Dedifferentiated amniotic fluid mesenchymal stem cell (primary cell): ENCODE data around the gene CHEK2.
"Not testable (repeated sequence)": the region's sequence is repeated elsewhere in the genome, so short reads cannot be mapped to it uniquely, and the experiment has no call there.

Experiments used
- DNase-seq: peaks from one replicate; pipeline ENCODE4 v3.0.0-alpha.2; 2016; ENCODE audit errors: extremely low spot score

CHEK2 gene

GRCh38 chr22:28741200-28741784 is 328 bp downstream of the CHEK2 start:
- DNase-seq = no peak

DNA sequence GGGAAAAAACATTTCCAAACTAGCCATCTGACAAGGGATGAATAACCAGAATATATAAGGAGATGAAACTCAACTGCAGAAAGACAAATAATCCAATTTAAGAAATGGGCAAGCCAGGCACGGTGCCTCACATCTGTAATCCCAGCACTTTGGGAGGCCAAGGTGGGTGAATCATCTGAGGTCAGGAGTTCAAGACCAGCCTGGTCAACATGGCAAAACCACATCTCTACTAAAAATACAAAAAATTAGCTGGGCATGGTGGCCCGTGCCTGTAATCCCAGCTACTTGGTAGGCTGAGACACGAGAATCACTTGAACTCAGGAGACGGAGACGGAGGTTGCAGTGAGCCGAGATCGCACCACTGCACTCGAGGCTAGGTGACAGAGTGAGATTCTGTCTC is 2.7 kb downstream of the CHEK2 start:
- DNase-seq = not testable (repeated sequence)

DNA sequence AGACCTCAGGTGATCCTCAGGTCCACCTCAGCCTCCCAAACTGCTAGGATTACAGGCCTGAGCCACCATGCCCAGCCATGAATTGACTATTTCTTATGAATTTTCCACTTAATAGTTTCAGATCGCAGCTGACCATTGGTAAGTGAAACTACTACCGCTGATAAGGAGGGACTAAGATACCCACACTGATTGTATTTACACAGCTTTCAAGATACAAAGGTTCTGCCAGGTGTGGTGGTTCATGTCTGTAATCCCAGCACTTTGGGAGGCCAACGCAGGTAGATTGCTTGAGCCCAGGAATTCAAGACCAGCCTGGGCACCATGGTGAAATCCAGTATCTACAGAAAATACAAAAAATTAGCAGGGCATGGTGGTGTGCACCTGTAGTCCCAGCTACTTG is 3.9 kb downstream of the CHEK2 start:
- no peak for DNase-seq

DNA sequence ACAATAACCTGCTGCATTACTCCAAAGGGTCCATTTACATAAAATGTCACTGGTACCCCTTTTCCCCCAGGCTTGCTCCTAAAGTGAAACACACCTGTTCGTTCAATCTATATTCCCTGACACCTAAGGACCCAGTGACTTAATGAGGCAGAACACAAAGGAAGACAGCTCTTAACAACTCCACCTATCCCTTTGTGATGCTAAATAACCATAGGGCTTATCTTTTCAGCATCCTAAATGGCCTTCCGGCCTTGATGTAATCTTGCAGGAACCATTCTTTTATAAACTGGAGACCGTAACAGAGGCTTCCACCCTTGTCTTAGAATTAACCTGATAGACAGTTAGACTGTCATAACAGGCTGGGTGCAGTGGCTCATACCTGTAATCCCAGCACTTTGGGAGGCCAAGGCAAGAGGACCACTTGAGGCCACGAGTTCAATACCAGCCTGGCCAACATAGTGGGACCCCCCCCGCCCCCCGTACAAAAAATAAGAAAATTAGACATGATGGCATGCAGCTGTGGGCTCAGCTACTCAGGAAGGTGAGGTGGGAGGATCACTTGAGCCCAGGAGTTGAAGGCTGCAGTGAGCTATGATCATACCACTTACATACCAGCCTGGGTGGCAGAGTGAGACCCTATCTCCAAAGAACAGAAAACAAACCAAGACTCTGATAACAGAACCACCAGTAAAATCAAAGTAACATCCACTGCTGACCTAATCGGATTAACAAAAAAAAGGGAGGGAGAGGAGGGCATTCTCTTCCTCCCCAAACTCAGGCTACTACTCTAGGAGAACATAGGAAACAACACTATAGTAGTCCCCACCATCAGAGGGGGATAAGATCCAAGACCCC is 5.1 kb downstream of the CHEK2 start:
- DNase-seq = no peak

DNA sequence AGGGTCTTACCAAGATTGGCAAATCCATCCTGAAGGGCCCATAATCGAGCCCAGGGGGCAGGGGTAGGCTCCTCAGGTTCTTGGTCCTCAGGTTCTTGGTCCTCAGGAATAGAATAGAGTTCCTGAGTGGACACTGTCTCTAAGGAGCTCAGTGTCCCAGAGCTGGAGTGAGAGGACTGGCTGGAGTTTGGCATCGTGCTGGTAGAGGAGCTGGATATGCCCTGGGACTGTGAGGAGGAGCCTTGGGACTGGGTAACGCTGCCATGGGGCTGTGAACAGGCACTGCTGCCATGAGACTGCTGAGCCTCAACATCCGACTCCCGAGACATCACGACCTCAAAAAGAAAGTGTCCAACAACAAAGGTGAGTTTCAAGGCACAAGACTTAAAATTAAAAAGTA is 7.2 kb downstream of the CHEK2 start:
- DNase-seq = no peak

DNA sequence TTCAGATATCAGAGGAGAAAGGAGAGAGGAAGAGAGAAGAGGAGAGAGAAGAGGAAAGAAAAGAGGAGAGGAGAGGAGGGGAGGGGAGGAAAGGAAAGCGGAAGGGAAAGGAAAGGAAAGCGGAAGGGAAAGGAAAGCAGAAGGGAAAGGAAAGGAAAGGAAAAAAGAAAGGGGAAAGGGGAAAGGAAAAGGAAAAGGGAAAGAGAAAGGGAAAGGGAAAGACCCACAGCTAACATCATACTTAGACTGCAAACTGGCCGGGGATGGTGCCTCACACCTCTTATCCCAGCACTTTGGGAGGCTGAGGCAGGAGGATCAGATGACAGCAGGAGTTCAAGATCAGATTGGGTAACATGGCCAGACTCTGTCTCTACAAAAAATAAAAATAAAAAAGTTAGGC is 11.4 kb downstream of the CHEK2 start:
- no peak for DNase-seq

GRCh38 chr22:28728621-28729313 is 12.9 kb downstream of the CHEK2 start:
- no peak for DNase-seq

GRCh38 chr22:28728002-28728401 is 13.6 kb downstream of the CHEK2 start:
- DNase-seq = no peak

GRCh38 chr22:28718044-28718443 is 23.6 kb downstream of the CHEK2 start:
- no peak for DNase-seq

- DNase-seq = no peak
Observed at GRCh38 chr22:28716686-28717085, 24.9 kb downstream of the CHEK2 start.

- no peak for DNase-seq
Observed at GRCh38 chr22:28715611-28716010, 26.0 kb downstream of the CHEK2 start.

DNA sequence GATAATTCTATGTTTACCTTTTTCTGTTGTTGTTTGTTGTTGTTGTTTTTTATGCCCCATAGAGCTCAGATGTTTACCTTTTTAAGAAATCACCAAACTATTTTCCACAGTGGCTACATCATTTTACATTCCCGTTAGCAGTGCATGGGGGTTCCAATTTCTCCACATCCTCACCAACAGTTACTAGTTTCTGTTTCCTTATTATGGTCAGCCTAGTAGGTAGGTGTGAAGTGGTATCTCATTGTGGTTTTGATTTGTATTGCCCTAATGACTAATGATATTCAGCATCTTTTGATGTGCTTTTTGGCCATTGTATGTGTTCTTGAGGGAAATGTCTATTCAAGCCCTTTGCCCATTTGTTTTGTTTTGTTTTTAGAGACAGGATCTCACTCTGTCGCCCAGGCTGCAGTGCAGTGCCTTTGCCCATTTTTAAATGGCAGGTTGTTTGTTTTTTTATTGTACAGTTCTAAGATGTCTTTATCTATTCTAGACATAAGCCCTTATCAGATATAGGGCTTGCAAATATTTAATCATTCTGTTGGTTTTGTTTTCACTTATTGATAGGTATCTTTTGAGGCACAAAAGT is 27.5 kb downstream of the CHEK2 start:
- no peak for DNase-seq

DNA sequence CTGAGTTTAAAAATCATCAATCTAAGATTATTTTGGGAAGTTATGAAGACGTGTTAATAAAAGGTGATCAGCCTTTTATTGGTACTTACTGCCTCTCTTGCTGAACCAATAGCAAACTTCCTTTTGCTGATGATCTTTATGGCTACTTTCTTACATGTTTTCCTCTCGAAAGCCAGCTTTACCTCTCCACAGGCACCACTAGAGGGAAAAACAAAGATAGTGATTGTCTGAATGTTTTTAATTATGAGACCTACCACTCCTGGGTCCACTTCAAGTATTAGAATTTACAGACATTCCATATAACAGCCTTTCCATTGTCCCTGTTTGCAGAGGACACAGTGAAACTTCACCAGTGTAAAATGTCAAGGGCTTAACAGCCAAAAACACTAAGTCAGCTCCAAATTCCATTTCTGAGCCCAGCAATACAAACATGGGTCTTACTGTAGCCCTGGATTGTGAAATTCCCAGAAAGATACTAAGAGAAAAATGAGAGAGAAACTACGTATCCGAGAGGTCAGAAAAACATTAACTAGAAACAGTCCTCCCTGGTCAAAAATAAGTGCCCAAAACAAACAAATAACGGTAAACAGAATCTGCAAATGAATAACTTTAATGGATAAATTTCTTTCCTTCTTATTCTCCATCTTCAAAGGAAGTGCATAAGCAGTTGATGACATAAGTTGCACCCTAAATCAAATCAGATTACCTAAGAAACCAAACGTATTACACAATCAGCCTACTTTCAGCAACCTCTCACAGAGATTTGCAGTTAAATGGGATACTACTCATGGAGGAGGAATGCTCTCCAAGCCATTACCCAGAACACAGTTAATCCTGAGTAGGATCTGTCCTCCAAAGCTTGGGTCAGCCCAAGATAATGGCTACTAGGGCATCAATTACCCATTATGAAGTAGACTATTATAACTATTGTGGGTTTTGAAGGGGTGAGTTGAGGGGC is 29.5 kb downstream of the CHEK2 start:
- DNase-seq = peak; percentile 95

DNA sequence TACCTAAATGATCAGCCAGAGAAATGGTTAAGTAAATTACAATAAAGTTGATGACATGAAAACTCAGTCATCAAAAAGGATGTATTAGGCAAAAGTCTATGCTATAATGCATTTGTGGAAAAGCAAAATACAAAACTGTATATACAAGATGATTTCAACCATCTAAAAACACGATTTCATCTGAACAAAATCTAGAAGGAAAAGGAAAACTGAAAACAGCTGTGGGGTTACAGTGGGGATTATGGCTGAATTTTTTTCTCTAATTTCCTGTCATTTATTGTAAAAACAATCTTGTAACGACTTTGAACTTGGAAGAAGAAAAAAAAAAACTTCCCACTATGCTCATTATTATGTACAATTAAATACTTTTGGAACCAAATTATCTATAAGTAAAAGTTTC is 30.3 kb downstream of the CHEK2 start:
- DNase-seq = no peak

DNA sequence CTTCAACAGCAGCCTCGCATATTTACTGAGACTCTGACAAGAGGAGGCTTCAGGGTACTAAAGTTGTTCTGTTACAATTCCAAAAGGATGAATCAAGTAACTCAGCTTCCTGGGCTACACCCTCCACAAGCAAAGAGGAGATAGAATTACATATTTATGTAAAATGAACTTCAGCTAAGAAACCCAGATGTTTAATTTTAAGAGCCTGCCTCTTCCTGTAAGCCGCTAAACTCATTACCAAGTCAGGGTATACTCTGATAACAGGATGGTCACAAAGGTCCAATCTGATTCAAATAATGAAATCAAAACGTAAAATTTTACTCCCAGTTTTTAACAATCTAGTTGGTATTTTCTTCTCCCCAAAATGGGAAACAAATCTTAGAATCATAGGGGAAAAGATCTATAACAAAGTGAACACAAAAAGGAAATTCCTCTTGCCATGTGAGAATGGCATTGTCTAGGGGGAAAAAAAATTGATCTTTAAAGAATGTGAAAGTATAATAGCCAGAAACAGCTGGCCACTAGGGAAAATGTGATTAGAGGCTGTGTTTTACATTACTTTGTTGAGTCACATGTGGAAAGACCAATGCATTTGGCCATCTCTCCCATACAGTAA is 30.9 kb downstream of the CHEK2 start:
- peak; percentile 92 for DNase-seq

DNA sequence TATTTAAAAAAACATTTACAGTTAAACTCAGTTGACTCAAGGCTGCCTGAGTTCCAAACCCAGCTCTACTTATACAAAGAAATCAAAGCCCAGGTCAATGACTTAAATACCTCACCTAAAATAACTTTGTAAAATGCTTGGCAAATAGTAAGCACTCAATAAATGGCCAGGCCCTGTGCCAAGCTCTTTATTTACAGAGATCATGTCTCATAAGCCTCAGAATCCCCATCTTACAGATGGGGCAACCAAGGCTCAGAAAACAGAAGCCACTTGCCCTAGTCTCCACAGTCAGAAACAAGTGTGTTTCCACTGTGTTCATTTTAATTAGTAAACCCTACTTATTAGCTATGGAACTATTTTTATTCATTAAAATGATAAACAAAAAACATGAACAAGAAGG is 31.5 kb downstream of the CHEK2 start:
- no peak for DNase-seq

DNA sequence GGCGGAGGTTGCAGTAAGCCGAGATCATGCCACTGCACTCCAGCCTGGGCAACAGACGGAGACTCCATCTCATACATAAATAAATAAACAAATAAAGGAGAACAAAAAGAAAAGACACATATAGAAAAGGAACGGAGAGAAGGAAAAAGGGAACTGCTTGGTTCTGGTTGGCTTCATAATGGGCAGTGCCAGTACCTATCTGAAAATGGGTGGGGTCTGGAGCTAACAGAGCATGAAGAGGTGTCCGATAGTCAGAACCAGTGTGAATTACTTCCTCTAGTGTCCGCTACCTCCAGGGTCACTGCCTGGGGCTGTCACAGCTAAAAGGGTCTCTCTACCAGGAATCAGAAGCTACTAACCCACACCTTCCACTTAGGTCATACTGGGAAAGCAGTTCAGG is 34.8 kb downstream of the CHEK2 start:
- DNase-seq = no peak

- no peak for DNase-seq
Observed at GRCh38 chr22:28703436-28703835, 38.2 kb downstream of the CHEK2 start.

- DNase-seq = no peak
Observed at GRCh38 chr22:28702891-28703290, 38.7 kb downstream of the CHEK2 start.

DNA sequence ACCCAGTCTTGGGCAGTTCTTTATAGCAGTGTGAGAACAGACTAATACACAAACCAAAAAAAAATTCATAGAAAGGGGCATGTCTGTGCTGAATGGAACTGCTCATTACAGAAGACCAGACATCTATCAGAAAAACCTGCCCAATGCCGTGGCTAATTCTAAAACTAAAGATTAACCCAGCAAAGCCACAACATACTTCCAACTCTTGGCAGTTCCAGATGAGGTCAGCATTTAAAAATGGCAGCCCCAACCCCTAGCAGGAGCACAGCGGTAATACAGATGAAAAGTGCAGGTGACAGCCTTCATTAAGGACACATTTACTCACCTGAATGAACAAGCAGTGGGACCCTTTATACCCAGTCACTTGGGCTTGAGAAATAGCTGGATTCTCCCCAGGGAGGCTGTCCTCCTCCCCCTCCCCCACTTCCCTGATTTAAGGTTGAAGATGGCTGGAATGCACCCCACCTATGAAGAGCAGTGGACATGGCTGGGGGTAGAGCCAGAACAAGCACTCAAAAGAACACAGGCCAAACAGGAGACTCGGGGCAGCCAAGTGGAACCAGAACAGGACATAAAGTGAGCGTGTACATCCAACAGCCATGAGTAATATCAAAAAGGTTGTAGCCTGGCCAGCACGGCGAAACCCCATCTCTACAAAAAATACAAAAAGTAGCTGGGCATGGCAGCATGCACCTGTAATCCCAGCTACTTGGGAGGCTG is 48.4 kb downstream of the CHEK2 start:
- DNase-seq = not testable (repeated sequence)
